Activated naive CD8-positive, alpha-beta T cell treated with anti-CD3 and anti-CD28 coated beads for 36 hours (primary cell): Measurements from ENCODE around the gene CEP112. TPM values are rescaled to one million over a fixed set of nuclear protein-coding genes. Genes with fewer than 3 reads are reported as not detected.
"Not testable (repeated sequence)": the region's sequence is repeated elsewhere in the genome, so short reads cannot be mapped to it uniquely, and the experiment has no call there.

Source experiments
- DNase-seq: peaks from one replicate; pipeline ENCODE4 v3.0.0; 2021
- H3K27ac Mint-ChIP-seq: one replicate; pipeline ENCODE4 v1.8.0; 2022; ENCODE audit warnings: mild to moderate bottlenecking, moderate library complexity, mixed read lengths
- H3K27me3 Mint-ChIP-seq: one replicate; pipeline ENCODE4 v1.8.0; 2022; ENCODE audit warnings: mild to moderate bottlenecking, mixed read lengths
- H3K36me3 Mint-ChIP-seq: one replicate; pipeline ENCODE4 v1.8.0; 2021; ENCODE audit warnings: mild to moderate bottlenecking, mixed read lengths
- H3K4me1 Mint-ChIP-seq: one replicate; pipeline ENCODE4 v1.8.0; 2021; ENCODE audit warnings: mixed read lengths
- H3K4me3 Mint-ChIP-seq: one replicate; pipeline ENCODE4 v1.8.0; 2022; ENCODE audit warnings: mild to moderate bottlenecking, moderate library complexity, mixed read lengths
- H3K9me3 Mint-ChIP-seq: one replicate; pipeline ENCODE4 v1.8.0; 2022; ENCODE audit warnings: mixed read lengths
- total RNA-seq, 2 experiments: library from RNA; stranded (reverse); gene quantifications; one replicate each; pipeline ENCODE4 v1.2.3, GENCODE V29; 2021

The CEP112 gene
- total RNA-seq, 2 experiments from 2014 or later, result 0.54 to 1.3 TPM

DNA sequence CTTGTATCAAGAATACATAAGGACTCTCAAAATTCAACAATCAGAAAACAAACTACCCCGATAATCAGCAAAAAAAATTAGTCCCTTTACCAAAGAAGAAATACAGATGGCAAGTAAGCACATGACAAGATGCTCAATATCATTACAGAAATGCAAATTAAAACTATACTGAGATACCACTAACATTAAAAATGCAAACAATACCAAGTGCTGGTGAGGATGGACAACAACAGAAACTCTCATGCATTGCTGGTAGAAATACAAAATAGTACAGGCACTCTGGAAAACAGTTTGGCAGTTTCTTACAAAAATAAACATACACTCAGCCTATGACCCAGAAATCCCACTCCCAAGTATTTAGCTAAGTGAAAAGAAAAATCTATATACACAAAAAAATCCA is 7.5 kb downstream of the CEP112 start:
- no peak for DNase-seq
- H3K4me1 Mint-ChIP-seq, result no peaks in the 10 kb centered on the region
- H3K27ac Mint-ChIP-seq, result no peak overlapping the region
- H3K9me3 Mint-ChIP-seq, result peaks cover 2% of the 10 kb centered on the region
- no peaks in the 10 kb centered on the region for H3K27me3 Mint-ChIP-seq
- no peak overlapping the region for H3K4me3 Mint-ChIP-seq
- no peaks in the 10 kb centered on the region for H3K36me3 Mint-ChIP-seq

DNA sequence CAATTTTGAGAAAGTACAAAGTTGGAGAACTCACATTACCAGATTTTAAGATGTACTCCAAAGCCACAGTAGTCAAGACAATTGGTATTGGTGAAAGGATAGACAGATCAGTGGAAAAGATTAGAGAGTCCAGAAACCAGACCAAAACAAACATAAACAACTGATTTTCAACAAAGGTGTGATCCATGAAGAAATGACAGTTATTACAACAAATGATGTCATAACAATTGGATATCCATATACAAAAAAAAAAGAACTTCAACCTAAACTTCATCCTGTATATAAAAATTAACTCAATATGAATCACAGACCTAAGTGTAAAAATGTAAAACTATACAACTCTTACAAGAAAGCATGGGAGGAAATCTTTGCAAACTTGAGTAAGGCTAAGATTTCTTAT is 8.4 kb downstream of the CEP112 start:
- DNase-seq, result no peak
- Mint-ChIP-seq H3K27ac (no peak overlapping the region), H3K36me3 (no peaks in the 10 kb centered on the region), H3K4me3 (no peak overlapping the region), H3K27me3 (no peaks in the 10 kb centered on the region), H3K9me3 (peaks cover 2% of the 10 kb centered on the region), H3K4me1 (peaks cover under 1% of the 10 kb centered on the region)

- Mint-ChIP-seq H3K4me3 (no peak overlapping the region), H3K9me3 (no peaks in the 10 kb centered on the region), H3K27me3 (no peaks in the 10 kb centered on the region), H3K27ac (no peak overlapping the region), H3K4me1 (peaks cover 2% of the 10 kb centered on the region), H3K36me3 (no peaks in the 10 kb centered on the region)
- DNase-seq, result no peak
These were observed 13.3 kb downstream of the CEP112 start for GRCh38 chr17:66178642-66179041.

DNA sequence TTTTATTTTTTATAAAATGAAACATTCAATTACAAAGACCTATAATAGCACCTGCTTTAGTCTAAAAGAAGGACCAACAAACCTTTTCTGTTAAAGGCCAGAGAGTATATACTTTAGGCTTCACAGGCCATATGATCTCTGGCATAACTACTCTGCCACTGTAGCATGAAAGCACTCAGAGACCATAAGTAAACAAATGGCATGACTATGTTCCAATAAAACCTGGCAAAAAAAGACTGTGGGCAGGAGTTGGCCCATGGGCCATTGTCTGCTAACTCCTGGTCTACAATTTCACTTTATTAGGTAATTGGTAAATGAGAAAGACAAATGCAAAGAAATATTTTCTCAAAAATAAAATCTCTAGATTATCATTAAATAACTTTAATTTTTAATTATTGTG is 14.9 kb downstream of the CEP112 start:
- no peaks in the 10 kb centered on the region for H3K27me3 Mint-ChIP-seq
- no peak for DNase-seq
- no peaks in the 10 kb centered on the region for H3K36me3 Mint-ChIP-seq
- H3K9me3 Mint-ChIP-seq, result no peaks in the 10 kb centered on the region
- H3K4me3 Mint-ChIP-seq, result no peak overlapping the region
- no peak overlapping the region for H3K27ac Mint-ChIP-seq
- peaks cover 2% of the 10 kb centered on the region for H3K4me1 Mint-ChIP-seq

- Mint-ChIP-seq H3K9me3 (no peaks in the 10 kb centered on the region), H3K27ac (no peak overlapping the region), H3K4me3 (no peak overlapping the region), H3K27me3 (no peaks in the 10 kb centered on the region), H3K36me3 (no peaks in the 10 kb centered on the region), H3K4me1 (peaks cover 2% of the 10 kb centered on the region)
- no peak for DNase-seq
These were observed 16.0 kb downstream of the CEP112 start for GRCh38 chr17:66175892-66176291.

GRCh38 chr17:66172691-66173223 is 19.2 kb downstream of the CEP112 start:
- no peaks in the 10 kb centered on the region for H3K27me3 Mint-ChIP-seq
- no peaks in the 10 kb centered on the region for H3K36me3 Mint-ChIP-seq
- no peaks in the 10 kb centered on the region for H3K9me3 Mint-ChIP-seq
- H3K27ac Mint-ChIP-seq, result no peak overlapping the region
- H3K4me3 Mint-ChIP-seq, result no peak overlapping the region
- no peak for DNase-seq
- H3K4me1 Mint-ChIP-seq, result no peaks in the 10 kb centered on the region

DNA sequence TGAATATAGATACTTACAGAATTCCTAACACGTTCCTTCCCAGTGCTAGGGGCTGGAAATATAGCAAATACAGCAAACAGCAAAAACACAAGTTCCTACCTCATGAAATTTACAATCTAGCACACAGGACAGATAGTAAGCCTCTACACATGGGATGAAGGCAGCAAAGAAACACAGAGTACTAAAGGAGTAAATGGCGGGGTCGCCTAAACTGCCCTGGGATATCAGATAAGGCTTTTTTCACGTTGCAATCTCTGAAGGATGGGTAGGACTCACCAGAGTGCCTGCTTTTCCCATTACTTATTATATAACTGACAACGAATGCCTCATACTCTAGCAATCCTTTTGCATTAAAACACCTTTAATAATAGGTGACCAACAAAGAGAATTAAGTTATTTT is 19.8 kb downstream of the CEP112 start:
- H3K27me3 Mint-ChIP-seq, result no peaks in the 10 kb centered on the region
- DNase-seq, result no peak
- no peak overlapping the region for H3K4me3 Mint-ChIP-seq
- no peaks in the 10 kb centered on the region for H3K9me3 Mint-ChIP-seq
- no peaks in the 10 kb centered on the region for H3K36me3 Mint-ChIP-seq
- H3K27ac Mint-ChIP-seq, result no peak overlapping the region
- H3K4me1 Mint-ChIP-seq, result no peaks in the 10 kb centered on the region

GRCh38 chr17:66171692-66172091 is 20.2 kb downstream of the CEP112 start:
- H3K27me3 Mint-ChIP-seq, result no peaks in the 10 kb centered on the region
- H3K4me3 Mint-ChIP-seq, result no peak overlapping the region
- H3K27ac Mint-ChIP-seq, result no peak overlapping the region
- H3K36me3 Mint-ChIP-seq, result no peaks in the 10 kb centered on the region
- H3K4me1 Mint-ChIP-seq, result no peaks in the 10 kb centered on the region
- no peak for DNase-seq
- no peaks in the 10 kb centered on the region for H3K9me3 Mint-ChIP-seq

GRCh38 chr17:66171172-66171571 is 20.8 kb downstream of the CEP112 start:
- Mint-ChIP-seq H3K27ac (no peak overlapping the region), H3K36me3 (no peaks in the 10 kb centered on the region), H3K4me1 (no peaks in the 10 kb centered on the region), H3K4me3 (no peak overlapping the region), H3K9me3 (no peaks in the 10 kb centered on the region), H3K27me3 (no peaks in the 10 kb centered on the region)
- DNase-seq, result no peak

DNA sequence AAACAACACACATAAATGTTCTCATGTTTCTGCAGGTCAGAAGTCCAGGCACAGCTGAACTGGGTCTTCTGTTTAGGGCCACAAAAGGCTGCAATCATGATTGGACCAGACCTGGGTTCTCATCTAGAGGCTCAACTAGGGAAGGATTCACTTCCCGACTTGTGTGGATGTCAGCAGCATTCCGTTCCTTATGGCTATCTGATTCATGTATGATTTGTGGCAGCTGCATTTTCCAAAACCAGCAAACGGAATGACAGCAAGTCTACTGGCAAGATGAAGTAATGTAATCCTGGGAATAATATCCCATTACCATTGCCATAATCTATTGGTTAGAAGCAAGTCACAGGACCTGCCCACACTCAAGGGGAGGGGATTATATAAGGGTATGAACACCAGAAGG is 22.1 kb downstream of the CEP112 start:
- no peak overlapping the region for H3K27ac Mint-ChIP-seq
- H3K36me3 Mint-ChIP-seq, result no peaks in the 10 kb centered on the region
- no peaks in the 10 kb centered on the region for H3K4me1 Mint-ChIP-seq
- H3K4me3 Mint-ChIP-seq, result no peak overlapping the region
- no peak for DNase-seq
- no peaks in the 10 kb centered on the region for H3K9me3 Mint-ChIP-seq
- H3K27me3 Mint-ChIP-seq, result no peaks in the 10 kb centered on the region

DNA sequence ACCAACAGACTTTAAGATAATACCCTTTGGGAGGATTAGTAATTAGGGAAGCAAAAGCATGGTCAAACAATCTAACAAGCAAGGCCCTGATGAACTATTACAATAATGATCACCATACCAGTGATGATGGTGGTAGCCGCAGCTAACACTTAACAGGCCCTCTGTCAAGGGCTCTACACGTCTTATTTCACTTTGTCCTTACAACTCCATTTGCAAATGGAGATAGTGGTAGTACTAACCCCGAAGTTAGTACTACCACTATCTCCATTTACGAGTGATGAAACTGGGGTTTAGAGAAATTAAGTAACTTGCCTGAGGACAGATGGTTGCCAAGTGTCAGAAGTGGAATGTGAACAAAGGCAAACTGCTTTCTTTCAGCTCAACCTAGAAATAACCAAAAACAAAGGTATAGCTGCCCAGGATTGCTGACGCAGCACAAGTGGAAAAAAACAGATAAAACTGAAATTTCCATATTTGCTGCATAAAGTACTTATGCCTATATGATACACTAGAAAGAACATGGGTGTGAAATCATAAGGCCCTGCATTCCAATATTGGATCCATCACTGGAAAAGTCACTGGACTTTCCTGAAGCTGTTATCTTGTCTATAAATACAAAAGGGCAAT is 24.6 kb downstream of the CEP112 start:
- H3K27me3 Mint-ChIP-seq, result no peaks in the 10 kb centered on the region

DNA sequence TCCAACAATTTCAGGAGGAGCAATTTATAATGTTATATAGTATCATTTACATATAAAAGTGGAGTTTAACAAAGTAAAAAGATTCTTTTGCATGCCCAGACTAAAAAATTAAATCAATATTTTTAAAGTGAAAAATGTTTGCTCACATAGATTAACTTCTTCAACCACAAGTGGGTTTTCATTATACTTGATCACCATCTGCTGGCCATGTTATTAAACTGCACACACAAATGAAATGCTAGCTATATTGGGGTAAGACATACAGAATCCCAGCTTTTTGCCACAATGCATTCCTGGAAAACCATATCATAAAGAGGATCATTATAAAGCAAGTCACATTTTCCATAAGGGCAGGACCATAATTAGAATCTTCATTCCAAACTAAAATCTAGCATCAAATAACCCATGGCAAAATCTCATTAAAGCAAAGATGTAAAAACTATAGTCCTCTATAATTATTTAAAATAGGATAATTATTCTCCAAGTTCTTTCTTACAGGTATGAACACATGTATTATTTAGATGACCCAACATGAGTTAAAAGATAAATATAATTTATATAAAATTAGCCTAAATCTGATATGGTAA is 26.3 kb downstream of the CEP112 start:
- Mint-ChIP-seq H3K4me3 (no peak overlapping the region), H3K27me3 (no peaks in the 10 kb centered on the region), H3K9me3 (no peaks in the 10 kb centered on the region), H3K4me1 (peaks cover 4% of the 10 kb centered on the region), H3K27ac (no peak overlapping the region), H3K36me3 (no peaks in the 10 kb centered on the region)
- no peak for DNase-seq

More for the DNA sequence above, 24.6 kb downstream of the CEP112 start:
- Mint-ChIP-seq H3K4me1 (no peaks in the 10 kb centered on the region), H3K4me3 (no peak overlapping the region), H3K9me3 (no peaks in the 10 kb centered on the region), H3K27ac (no peak overlapping the region), H3K36me3 (no peaks in the 10 kb centered on the region)
- no peak for DNase-seq

DNA sequence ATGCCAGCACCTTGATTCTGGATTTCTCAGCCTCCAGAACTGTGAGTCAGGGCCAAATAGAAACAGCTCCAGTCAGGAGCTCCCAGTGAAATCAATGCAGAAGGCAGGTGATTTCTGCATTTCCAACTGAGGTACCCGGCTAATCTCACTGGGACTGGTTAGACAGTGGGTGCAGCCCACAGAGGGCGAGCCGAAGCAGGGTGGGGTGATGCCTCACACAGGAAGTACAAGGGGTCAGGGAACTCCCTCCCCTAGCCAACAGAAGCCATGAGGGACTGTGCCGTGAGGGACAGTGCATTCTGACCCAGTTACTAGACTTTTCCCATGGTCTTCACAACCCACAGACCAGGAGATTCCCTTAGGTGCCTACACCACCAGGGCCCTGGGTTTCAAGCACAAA is 36.9 kb downstream of the CEP112 start:
- not testable (repeated sequence) for H3K27me3 Mint-ChIP-seq, H3K4me1 Mint-ChIP-seq, H3K27ac Mint-ChIP-seq, H3K36me3 Mint-ChIP-seq, DNase-seq, H3K4me3 Mint-ChIP-seq
- H3K9me3 Mint-ChIP-seq, result peaks cover 11% of the 10 kb centered on the region

DNA sequence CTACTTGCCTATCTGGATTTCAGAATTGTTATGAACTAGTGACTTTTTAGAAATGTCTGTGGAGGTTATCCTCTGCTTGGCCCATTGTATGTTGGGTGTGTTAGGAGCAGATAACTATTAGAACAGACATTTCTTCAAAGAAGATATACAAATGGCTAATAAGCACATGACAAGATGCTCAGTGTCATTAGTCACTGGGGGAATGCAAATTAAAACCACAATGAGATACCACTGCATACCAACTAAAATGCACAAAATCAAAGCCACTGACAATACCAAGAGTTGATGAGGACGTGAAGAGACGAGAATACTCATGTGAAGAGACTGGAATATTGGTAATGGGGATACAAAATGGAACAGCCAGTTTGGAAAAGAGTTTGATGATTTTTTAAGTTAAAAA is 39.2 kb downstream of the CEP112 start:
- H3K27me3 Mint-ChIP-seq, result no peaks in the 10 kb centered on the region
- no peak overlapping the region for H3K27ac Mint-ChIP-seq
- DNase-seq, result no peak
- H3K4me1 Mint-ChIP-seq, result peaks cover 8% of the 10 kb centered on the region
- peaks cover under 1% of the 10 kb centered on the region for H3K9me3 Mint-ChIP-seq
- H3K36me3 Mint-ChIP-seq, result peaks cover under 1% of the 10 kb centered on the region
- no peak overlapping the region for H3K4me3 Mint-ChIP-seq

DNA sequence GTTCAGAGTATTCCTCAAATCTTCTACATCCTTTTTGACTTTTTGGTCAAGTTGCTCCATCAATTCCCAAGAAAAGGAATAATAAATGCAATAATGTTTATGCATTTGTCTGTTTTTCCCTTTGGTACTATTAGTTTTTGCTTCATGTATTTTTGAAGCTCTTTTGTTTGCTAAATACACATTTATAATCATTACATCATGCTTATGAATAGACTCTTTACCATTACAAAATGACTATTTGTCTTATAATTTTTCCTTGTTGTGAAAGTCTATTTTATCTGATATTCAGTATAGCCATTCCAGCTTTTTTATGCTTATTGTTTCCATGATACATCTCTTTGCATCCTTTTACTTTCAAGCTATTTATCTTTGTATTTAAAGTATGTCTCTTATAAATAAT is 41.2 kb downstream of the CEP112 start:
- H3K4me1 Mint-ChIP-seq, result peaks cover 8% of the 10 kb centered on the region

GRCh38 chr17:66149562-66149961 is 42.4 kb downstream of the CEP112 start:
- H3K27ac Mint-ChIP-seq, result no peak overlapping the region

More for the DNA sequence above, 41.2 kb downstream of the CEP112 start:
- DNase-seq, result no peak
- H3K4me3 Mint-ChIP-seq, result no peak overlapping the region
- no peaks in the 10 kb centered on the region for H3K27me3 Mint-ChIP-seq
- no peaks in the 10 kb centered on the region for H3K9me3 Mint-ChIP-seq
- no peak overlapping the region for H3K27ac Mint-ChIP-seq
- H3K36me3 Mint-ChIP-seq, result no peaks in the 10 kb centered on the region

More at GRCh38 chr17:66149562-66149961, 42.4 kb downstream of the CEP112 start:
- H3K36me3 Mint-ChIP-seq, result no peaks in the 10 kb centered on the region
- no peaks in the 10 kb centered on the region for H3K9me3 Mint-ChIP-seq
- H3K27me3 Mint-ChIP-seq, result no peaks in the 10 kb centered on the region
- H3K4me3 Mint-ChIP-seq, result no peak overlapping the region
- H3K4me1 Mint-ChIP-seq, result peaks cover 8% of the 10 kb centered on the region
- DNase-seq, result no peak
